HG02798 (cell line): Measurements from ENCODE around the gene ZC3H7B.

Experiments
- ATAC-seq: cut with Tn5 transposase; IDR thresholded peaks from one replicate; pipeline ENCODE4 v1.9.1; 2021; ENCODE audit warnings: mild to moderate bottlenecking; ENCODE audit not compliant: unreplicated experiment, poor library complexity

ZC3H7B gene

GRCh38 chr22:41320416-41321240 is 19.3 kb downstream of the ZC3H7B start:
- no peak for ATAC-seq

GRCh38 chr22:41324821-41325528 is 23.6 kb downstream of the ZC3H7B start:
- ATAC-seq, result no peak

GRCh38 chr22:41327124-41327523 is 25.8 kb downstream of the ZC3H7B start:
- ATAC-seq, result no peak

- ATAC-seq, result no peak
Observed at GRCh38 chr22:41330169-41330568, 28.8 kb downstream of the ZC3H7B start.

GRCh38 chr22:41332217-41332939 is 31.1 kb downstream of the ZC3H7B start:
- no peak for ATAC-seq

- no peak for ATAC-seq
Observed at GRCh38 chr22:41333806-41334205, 32.5 kb downstream of the ZC3H7B start.

- no peak for ATAC-seq
Observed at GRCh38 chr22:41334215-41334614, 32.9 kb downstream of the ZC3H7B start.

GRCh38 chr22:41334951-41335635 is 33.8 kb downstream of the ZC3H7B start:
- ATAC-seq, result no peak

GRCh38 chr22:41338614-41339212 is 37.4 kb downstream of the ZC3H7B start:
- ATAC-seq, result no peak

- ATAC-seq, result no peak
Observed at GRCh38 chr22:41339823-41340222, 38.5 kb downstream of the ZC3H7B start.

- no peak for ATAC-seq
Observed at GRCh38 chr22:41340357-41340756, 39.0 kb downstream of the ZC3H7B start.

- no peak for ATAC-seq
Observed at GRCh38 chr22:41341012-41341411, 39.7 kb downstream of the ZC3H7B start.

- ATAC-seq, result no peak
Observed at GRCh38 chr22:41341990-41342389, 40.7 kb downstream of the ZC3H7B start.

GRCh38 chr22:41343300-41343699 is 42.0 kb downstream of the ZC3H7B start:
- ATAC-seq, result no peak

GRCh38 chr22:41343717-41344116 is 42.4 kb downstream of the ZC3H7B start:
- no peak for ATAC-seq

GRCh38 chr22:41344189-41344788 is 43.0 kb downstream of the ZC3H7B start:
- ATAC-seq, result no peak

- ATAC-seq, result no peak
Observed at GRCh38 chr22:41345807-41346335, 44.5 kb downstream of the ZC3H7B start.

GRCh38 chr22:41347066-41347859 is 45.9 kb downstream of the ZC3H7B start:
- no peak for ATAC-seq
